Stimulated activated CD4-positive, alpha-beta T cell treated with anti-CD3 and anti-CD28 coated beads, Interleukin-4, amount 100 ng/mL, for 4 hours (primary cell): Measurements from ENCODE around the gene HENMT1.

Experiments used
- DNase-seq, 2 experiments: peaks; one replicate each; pipeline ENCODE4 v3.0.0-alpha.2; 2020

The HENMT1 gene

DNA sequence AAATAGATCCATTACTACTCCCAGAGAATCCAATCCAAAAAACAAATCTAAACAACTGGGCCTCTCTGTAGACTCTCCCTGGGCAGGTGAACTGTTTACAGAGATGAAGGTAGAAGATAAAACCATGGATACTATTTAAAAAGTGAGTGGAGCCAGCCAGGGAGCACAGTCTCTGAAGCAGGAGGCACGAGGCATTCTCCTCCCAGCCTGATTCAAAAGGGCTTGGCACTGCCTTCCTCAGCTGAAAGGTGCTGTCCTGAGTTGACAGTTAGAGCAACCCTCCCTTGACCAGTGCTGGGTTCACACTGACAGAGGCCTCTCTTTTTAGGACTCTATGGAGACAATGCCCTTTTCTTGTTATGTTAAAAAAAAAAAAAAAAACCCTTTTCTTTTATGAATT, 36.8 kb downstream of the HENMT1 start:
- DNase-seq: no peak

DNA sequence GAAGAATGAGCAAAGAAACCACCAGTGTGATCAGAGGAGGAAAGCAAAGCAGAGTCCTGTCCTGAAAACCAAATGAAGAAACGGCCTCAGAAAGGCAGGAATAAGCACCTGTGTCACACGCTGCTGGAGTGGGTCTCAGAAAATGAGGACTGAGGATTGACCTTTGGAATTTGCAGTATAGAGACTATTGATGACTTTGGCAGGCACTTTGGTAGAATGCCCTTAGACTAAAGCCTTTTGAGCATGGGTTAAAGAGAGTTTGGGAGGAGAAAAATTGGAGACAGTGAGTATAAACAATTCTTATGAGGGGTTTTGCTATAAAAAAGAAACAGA, 43.2 kb downstream of the HENMT1 start:
- no peak for DNase-seq

GRCh38 chr1:108617008-108617723, 43.7 kb downstream of the HENMT1 start:
- no peak for DNase-seq

DNA sequence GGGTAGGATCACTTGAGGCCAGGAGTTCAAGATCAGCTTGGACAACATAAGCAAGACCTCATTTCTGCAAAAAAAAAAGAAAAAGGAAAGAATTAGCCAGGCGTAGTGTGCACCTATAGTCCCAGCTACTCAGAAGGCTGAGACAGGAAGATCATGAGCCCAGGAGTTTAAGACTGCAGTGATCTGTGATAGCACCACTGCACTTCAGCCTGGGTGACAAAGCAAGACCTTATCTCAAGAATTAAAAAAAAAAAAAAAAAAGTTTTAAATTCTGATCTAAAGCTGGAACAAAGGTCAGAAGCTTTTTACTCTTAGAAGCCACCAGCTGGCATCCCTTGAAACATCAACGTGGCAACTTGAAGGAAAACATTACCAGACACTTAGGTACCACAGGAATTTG, 45.3 kb downstream of the HENMT1 start:
- no peak for DNase-seq

DNA sequence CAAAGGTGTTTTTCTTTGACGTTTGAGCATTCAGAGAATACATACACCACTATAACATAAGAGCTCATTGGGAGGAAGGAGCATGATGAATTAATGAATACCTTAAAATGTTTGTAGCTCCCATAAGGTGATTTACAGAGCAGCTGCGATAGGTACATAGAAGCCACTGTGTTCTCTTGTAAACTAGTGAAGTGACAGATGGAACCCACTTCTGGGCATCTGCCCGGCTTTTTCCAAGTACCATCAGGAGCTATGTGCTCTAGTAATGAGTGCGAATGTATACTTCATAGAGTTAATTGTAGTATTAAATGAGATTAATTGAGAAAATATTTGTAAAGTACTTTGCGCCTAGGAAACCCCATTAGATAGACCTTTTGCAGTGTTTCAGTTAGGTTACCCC, 48.4 kb downstream of the HENMT1 start:
- no peak for DNase-seq

DNA sequence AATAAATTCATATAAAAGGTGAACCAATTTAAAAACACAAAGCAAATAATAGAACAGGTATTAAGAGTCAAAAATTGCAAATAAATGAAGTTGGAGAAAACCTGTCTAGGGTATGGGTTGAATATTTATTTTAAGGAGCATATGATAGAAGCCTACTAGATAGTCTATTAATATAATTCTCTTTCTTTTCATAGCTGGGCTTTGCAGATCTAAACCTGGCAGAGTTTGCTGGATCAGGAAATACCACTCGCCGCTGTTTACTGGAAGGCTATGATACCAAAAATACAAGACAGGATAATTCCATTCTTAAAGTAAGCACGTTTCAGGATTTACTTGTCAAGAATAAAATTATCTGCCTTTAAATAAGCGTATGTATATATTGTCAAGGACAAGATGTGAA, 48.9 kb downstream of the HENMT1 start:
- DNase-seq: no peak

DNA sequence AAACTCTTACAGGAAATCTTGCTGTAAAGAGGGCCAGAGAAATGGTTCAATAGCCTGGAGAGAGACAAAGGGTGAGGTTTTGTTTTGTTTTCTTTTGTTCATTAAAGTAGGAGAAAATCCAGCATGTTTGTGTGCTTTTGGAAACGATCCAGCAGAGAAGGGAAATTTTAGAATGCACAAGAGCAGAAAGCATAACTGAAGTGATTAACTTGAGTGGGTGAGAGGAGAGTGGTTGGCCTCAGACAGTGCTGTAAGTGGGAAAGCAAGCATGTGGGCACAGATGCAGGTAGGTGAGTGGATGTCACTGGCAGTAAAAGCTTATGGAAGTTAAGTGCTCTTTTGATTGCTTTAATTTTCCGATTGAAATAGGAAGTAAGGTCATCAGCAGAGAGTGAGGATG, 50.8 kb downstream of the HENMT1 start:
- DNase-seq: no peak

DNA sequence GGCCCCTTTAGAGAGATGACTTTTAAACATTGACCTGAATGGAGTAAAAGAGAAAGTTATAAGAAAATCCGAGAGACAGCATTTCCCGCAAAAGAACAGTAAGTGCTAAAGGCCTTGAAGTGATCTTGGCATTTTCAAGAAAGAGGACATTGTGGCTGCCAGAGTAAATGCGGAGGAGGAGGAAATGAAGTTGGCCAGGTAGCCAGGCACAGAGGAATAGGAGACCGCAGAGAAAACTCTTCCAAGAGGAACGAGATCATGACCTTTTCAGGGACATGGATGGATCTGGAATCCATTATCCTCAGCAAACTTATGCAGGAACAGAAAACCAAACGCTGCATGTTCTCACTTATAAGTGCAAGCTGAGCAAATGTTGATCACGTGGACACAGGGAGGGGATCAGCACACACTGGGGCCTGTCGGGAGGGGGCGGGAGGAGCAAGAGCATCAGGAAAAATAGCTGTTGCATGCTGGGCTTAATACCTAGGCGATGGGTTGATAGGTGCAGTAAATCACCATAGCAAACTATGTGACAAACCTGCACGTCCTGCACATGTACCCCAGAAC, 51.3 kb downstream of the HENMT1 start:
- DNase-seq: no peak

GRCh38 chr1:108606478-108606877, 54.4 kb downstream of the HENMT1 start:
- DNase-seq: no peak

GRCh38 chr1:108605633-108606032, 55.3 kb downstream of the HENMT1 start:
- DNase-seq: no peak

- DNase-seq: no peak
Observed at GRCh38 chr1:108601708-108602410, 59.0 kb downstream of the HENMT1 start.

DNA sequence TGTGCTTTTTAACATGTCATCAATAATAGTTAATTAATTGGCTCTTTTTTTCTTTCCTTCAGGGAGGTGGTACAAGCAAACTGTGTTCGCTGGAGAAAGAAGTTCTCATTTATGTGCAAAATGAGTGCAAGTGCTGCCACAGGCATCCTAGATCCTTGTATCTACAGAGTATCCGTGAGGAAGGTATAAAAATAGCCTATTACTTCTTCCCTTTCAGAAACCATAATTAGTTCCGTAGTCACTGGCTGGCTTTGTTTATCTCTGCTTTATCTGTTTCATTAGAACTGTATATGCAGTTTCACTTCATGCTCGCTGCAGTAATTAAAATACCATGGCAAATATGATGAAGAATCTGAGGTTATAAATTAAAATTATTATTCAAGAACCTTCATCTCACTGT, 60.4 kb downstream of the HENMT1 start:
- DNase-seq: no peak

DNA sequence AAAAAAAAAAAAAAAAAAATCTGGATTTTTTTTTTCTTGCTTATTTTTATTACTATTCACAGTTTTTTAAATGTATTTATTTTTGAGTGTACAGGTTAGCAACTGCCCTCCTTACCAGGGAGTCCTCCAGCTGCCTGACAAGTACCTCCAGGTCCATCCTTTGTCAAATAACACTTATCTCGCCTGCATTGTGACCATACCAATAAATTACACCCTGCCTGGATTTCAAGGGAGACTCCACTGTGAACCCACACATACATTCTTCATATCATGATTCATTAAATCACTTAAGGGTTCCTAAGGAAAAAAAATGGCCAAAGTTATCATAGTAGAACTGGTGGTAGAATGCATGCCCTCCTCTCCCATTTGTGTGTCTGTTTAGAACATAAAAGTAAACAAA, 62.6 kb downstream of the HENMT1 start:
- DNase-seq: no peak
